ENCODE data around the gene CTAG1B.
"Not testable (repeated sequence)": the region's sequence is repeated elsewhere in the genome, so short reads cannot be mapped to it uniquely, and the experiment has no call there.

CTAG1B gene

DNA sequence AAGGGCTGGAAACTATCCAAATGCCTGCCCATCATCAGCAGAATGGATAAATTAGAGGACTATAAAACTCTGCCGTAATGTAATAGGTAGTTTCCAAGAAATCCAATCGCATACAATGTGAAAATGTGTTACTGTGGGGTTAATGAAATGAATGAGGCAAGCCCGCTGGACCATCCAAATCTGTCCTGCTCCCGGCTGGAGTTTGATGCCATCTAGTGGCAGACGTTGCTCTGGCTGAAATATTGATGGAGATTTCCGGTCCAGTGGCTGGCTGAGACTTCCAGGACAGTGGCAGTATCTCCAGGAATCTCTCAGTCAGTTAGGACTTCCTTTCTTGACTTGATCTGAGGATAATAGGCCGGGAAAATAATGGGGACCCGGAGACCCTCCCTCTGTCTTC is 36.1 kb downstream of the CTAG1B start:
- DNase-seq: not testable (repeated sequence)

- not testable (repeated sequence) for DNase-seq
These were observed 44.0 kb downstream of the CTAG1B start for GRCh38 chrX:154575076-154575475.

GRCh38 chrX:154573061-154573460 is 46.0 kb downstream of the CTAG1B start:
- DNase-seq: not testable (repeated sequence)

DNA sequence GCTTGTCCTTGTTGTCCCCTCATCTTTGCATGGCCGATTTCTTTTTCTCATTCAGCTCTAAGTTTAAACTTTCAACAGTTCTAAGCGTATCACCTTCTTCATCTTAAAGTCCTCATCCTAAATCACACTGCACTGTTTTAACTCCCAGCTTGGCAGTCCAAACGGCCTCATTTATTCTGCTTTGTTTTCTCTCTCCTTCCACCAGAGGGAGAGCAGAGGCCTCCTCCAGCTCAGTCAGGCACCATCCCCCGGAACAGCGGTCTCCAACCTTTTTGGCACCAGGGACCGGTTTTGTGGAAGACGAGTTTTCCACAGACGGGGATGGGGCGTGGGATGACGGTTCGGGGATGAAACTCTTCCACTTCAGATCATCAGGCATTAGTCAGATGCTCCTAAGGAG is 48.7 kb downstream of the CTAG1B start:
- not testable (repeated sequence) for DNase-seq

Measured in activated CD4-positive, CD25-positive, alpha-beta regulatory T cell treated with anti-CD3 and anti-CD28 coated beads, Interleukin-2, amount 50 U/mL, for 72 hours (primary cell).